PC-9 (cell line): ENCODE data around the gene PKP3. TPM values are rescaled to one million over a fixed set of nuclear protein-coding genes. Genes with fewer than 3 reads are reported as not detected.

Experiments
- BruUV-seq: library from RNA; stranded (reverse); fragments of 400-500 nt; replicated peaks from 2 replicates; lab custom pipeline; 2021; lab: Mats Ljungman, UMichigan
- CTCF ChIA-PET: fragments of 300-600 bp; sonication (Branson Sonifier 250); formaldehyde crosslinking; loops from one replicate; lab custom pipeline; 2022; ENCODE audit warnings: antibody characterized with exemption; lab: Charles Lee
- POLR2A ChIA-PET: fragments of 300-600 bp; sonication (Branson Sonifier 250); formaldehyde crosslinking; loops from one replicate; lab custom pipeline; 2022; ENCODE audit warnings: antibody characterized with exemption; ENCODE audit not compliant: unreplicated experiment; lab: Charles Lee
- DNase-seq, 2 experiments: peaks; one replicate each; pipeline versions ENCODE4 v3.0.0 to v3.0.0-alpha.2; 2015 to 2022; ENCODE audit warnings: mixed read lengths in 1 of 2
- H2AFZ ChIP-seq: fragments of 200-600 bp; sonication (generic); 2 replicates; pipeline ENCODE4 v1.8.1; 2017; ENCODE audit warnings: antibody characterized with exemption
- H3F3A ChIP-seq: fragments of 200-600 bp; sonication (generic); 2 replicates; pipeline ENCODE4 v1.8.1; 2017; ENCODE audit warnings: antibody characterized with exemption, mild to moderate bottlenecking, low read depth; ENCODE audit not compliant: insufficient read depth
- H3K27ac ChIP-seq: fragments of 200-600 bp; sonication (generic); 2 replicates; pipeline ENCODE4 v1.6.1; 2016; ENCODE audit warnings: mixed run types
- H3K27me3 ChIP-seq: fragments of 200-600 bp; sonication (generic); 2 replicates; pipeline ENCODE4 v1.6.1; 2016; ENCODE audit warnings: low read depth, mixed run types; ENCODE audit not compliant: insufficient read depth
- H3K36me3 ChIP-seq: fragments of 200-600 bp; sonication (generic); 2 replicates; pipeline ENCODE4 v1.6.1; 2016; ENCODE audit warnings: low read depth, mixed run types
- H3K4me1 ChIP-seq: fragments of 200-600 bp; sonication (generic); replicated peaks from 2 replicates; pipeline ENCODE4 v1.6.1; 2016; ENCODE audit warnings: mixed run types; ENCODE audit not compliant: insufficient read depth
- H3K4me2 ChIP-seq: fragments of 200-600 bp; sonication (generic); 2 replicates; pipeline ENCODE4 v1.6.1; 2017; ENCODE audit warnings: mixed run types
- H3K4me3 ChIP-seq: fragments of 200-600 bp; sonication (generic); 2 replicates; pipeline ENCODE4 v1.6.1; 2016; ENCODE audit warnings: mixed run types
- H3K79me2 ChIP-seq: fragments of 200-600 bp; sonication (generic); 2 replicates; pipeline ENCODE4 v1.6.1; 2017; ENCODE audit warnings: low read depth, mixed run types
- H3K9me2 ChIP-seq: fragments of 200-600 bp; sonication (generic); 2 replicates; pipeline ENCODE4 v1.8.1; 2017; ENCODE audit warnings: mild to moderate bottlenecking; ENCODE audit not compliant: insufficient read depth
- H3K9me3 ChIP-seq: fragments of 200-600 bp; sonication (generic); 2 replicates; pipeline ENCODE4 v1.8.1; 2016; ENCODE audit warnings: low read depth; ENCODE audit not compliant: insufficient read depth
- H4K20me1 ChIP-seq: fragments of 200-600 bp; sonication (generic); 2 replicates; pipeline ENCODE4 v1.8.1; 2017; ENCODE audit not compliant: insufficient read depth
- EZH2 ChIP-seq: fragments of 200-600 bp; sonication (generic); IDR thresholded peaks from 2 replicates; pipeline ENCODE4 v1.8.0; 2017; ENCODE audit warnings: antibody characterized with exemption, low read depth
- intact Hi-C: fragments of 100-400 bp; cut with micrococcal nuclease; formaldehyde crosslinking; loops from one replicate; pipeline ENCODE4 v1.10.0; 2022; ENCODE audit not compliant: unreplicated experiment
- total RNA-seq: library from RNA; stranded (reverse); gene quantifications from 2 replicates; pipeline ENCODE4 v1.2.3, GENCODE V29; 2021
- TF ChIP-seq, protein P1 (sequence below): fragments of 200-600 bp; sonication (generic); conservative IDR thresholded peaks from 2 replicates; pipeline ENCODE4 v1.6.1; 2017; ENCODE audit warnings: mixed run types, antibody characterized with exemption, mild to moderate bottlenecking, moderate library complexity

Gene PKP3
- total RNA-seq, 1 experiment from 2014 or later, result 83.7 TPM

DNA sequence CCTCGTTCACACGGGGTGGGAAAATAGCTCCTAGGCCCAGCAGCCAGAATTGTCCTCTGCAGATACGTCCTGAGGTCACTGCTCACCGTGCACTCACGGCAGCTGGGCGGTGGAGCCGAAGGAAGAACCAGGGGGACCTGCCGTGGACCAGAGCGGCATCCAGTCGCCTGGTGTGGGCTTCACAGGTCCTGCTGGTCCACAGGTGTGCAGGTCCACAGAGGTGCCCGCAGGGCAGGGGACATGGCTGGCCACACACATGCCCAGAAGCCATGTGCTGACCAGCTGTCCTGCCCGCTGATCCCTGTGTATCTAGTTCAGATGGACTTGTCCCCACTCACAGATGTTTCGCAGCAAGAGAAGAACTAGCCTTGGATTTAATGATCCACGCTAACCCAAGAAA, 10.6 kb upstream of the PKP3 start:
- TF ChIP-seq EZH2, result no peak
- TF ChIP-seq, protein P1, sequence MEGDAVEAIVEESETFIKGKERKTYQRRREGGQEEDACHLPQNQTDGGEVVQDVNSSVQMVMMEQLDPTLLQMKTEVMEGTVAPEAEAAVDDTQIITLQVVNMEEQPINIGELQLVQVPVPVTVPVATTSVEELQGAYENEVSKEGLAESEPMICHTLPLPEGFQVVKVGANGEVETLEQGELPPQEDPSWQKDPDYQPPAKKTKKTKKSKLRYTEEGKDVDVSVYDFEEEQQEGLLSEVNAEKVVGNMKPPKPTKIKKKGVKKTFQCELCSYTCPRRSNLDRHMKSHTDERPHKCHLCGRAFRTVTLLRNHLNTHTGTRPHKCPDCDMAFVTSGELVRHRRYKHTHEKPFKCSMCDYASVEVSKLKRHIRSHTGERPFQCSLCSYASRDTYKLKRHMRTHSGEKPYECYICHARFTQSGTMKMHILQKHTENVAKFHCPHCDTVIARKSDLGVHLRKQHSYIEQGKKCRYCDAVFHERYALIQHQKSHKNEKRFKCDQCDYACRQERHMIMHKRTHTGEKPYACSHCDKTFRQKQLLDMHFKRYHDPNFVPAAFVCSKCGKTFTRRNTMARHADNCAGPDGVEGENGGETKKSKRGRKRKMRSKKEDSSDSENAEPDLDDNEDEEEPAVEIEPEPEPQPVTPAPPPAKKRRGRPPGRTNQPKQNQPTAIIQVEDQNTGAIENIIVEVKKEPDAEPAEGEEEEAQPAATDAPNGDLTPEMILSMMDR, result no peak
- no peaks in the 10 kb centered on the region for H3K4me1 ChIP-seq
- H3K4me3 ChIP-seq, result no peak overlapping the region
- no peaks in the 10 kb centered on the region for H4K20me1 ChIP-seq
- H3K4me2 ChIP-seq, result no peak overlapping the region
- no peaks in the 10 kb centered on the region for H3K79me2 ChIP-seq
- no peak overlapping the region for H3K27ac ChIP-seq
- ChIA-PET CTCF (no interaction called here), POLR2A (no interaction called here)
- no peaks in the 10 kb centered on the region for H3K27me3 ChIP-seq
- H3K9me2 ChIP-seq, result no peaks in the 10 kb centered on the region
- no peak overlapping the region for H2AFZ ChIP-seq
- no peak for DNase-seq
- no TSS peak for BruUV-seq
- no peaks in the 10 kb centered on the region for H3K36me3 ChIP-seq
- intact Hi-C loops, result no loop called here
- no peaks in the 10 kb centered on the region for H3F3A ChIP-seq
- H3K9me3 ChIP-seq, result no peaks in the 10 kb centered on the region

DNA sequence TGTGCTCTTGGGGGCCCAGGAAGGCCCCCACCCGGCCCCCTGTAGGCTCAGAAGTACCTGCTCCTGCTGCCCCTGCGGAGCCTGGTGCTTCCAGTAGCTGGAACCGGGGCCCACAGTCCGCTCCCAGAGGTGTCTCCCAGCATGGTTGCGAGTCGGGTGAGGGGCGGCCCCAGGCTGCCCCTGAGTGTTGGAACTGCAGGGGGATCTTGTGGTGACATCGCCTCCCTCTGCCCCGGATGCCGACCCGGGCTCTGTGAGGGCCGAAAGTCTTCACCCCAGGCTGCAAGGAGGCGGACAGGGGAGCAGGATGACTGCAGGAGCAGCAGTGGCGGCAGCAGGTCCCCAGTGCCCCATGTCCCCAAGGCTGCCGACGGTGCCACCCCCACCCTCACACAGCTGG, 9.5 kb upstream of the PKP3 start:
- intact Hi-C loops, result no loop called here
- BruUV-seq, result no TSS peak

DNA sequence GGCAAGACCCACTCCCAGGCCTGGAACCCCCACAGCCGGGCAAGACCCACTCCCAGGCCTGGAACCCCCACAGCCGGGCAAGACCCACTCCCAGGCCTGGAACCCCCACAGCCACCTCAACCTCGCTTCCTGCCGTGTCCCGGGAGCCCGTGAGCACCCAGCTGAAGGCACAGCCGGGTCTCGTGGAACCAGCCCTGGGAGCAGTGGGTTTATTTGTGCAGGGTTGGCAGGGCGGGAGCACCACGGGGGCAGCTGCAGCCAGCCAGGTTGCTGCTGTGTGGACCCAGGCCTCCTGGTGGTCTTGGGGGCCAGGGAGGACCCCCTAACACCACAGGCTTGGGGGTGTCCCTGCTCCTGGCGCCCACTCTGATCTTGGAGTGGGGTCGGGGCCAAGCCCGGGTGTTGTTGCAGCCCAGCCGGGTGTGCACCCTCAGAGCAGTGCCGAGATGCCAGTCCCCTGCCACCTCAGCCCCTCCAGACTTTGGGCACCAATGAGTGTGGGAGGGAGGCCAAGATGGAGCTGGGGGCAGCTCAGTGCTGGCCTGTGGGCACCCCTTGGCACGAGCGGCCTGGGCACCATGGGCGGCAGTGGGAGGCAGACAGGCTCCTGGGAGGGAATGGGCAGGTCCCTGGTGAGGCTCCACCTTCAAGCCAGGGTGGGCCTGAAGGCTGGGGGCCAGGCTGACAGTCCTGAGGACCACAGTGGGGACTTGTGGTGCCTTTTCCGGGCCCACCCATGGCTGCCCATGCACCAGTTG, 8.2 kb upstream of the PKP3 start:
- H3K4me2 ChIP-seq, result no peak overlapping the region
- intact Hi-C loops, result no loop called here
- CTCF ChIA-PET, result no interaction called here
- no peak overlapping the region for H3K4me3 ChIP-seq
- no peaks in the 10 kb centered on the region for H3K9me3 ChIP-seq
- H3K4me1 ChIP-seq, result no peaks in the 10 kb centered on the region
- no peaks in the 10 kb centered on the region for H3F3A ChIP-seq
- H3K36me3 ChIP-seq, result no peaks in the 10 kb centered on the region
- BruUV-seq, result no TSS peak
- H3K27ac ChIP-seq, result no peak overlapping the region
- TF ChIP-seq, protein P1, result no peak
- TF ChIP-seq EZH2, result no peak
- no peak for DNase-seq
- H3K9me2 ChIP-seq, result no peaks in the 10 kb centered on the region
- no peaks in the 10 kb centered on the region for H3K27me3 ChIP-seq
- H3K79me2 ChIP-seq, result no peaks in the 10 kb centered on the region
- H2AFZ ChIP-seq, result no peak overlapping the region
- POLR2A ChIA-PET, result no interaction called here
- H4K20me1 ChIP-seq, result no peaks in the 10 kb centered on the region

More for the DNA sequence above, 9.5 kb upstream of the PKP3 start:
- POLR2A ChIA-PET, result no interaction called here
- no peak overlapping the region for H3K4me3 ChIP-seq
- TF ChIP-seq, protein P1, result no peak
- TF ChIP-seq EZH2, result no peak
- H3K9me3 ChIP-seq, result no peaks in the 10 kb centered on the region
- H3F3A ChIP-seq, result no peaks in the 10 kb centered on the region
- DNase-seq, result no peak
- no peaks in the 10 kb centered on the region for H3K36me3 ChIP-seq
- H3K27ac ChIP-seq, result no peak overlapping the region
- H3K4me1 ChIP-seq, result no peaks in the 10 kb centered on the region
- H2AFZ ChIP-seq, result no peak overlapping the region
- H4K20me1 ChIP-seq, result no peaks in the 10 kb centered on the region
- no peaks in the 10 kb centered on the region for H3K79me2 ChIP-seq
- H3K9me2 ChIP-seq, result no peaks in the 10 kb centered on the region
- H3K27me3 ChIP-seq, result no peaks in the 10 kb centered on the region
- no peak overlapping the region for H3K4me2 ChIP-seq
- CTCF ChIA-PET, result no interaction called here
